Upper lobe of left lung (tissue), 4 donors: Measurements from ENCODE around the gene LOX.

ENCODE experiments used
- CTCF ChIP-seq, 6 experiments: fragments of 450-650 bp in 4 of 6; fragments of 200-600 bp in 2 of 6; sonication (generic) in 2 of 6; IDR thresholded peaks; one replicate each; pipeline ENCODE4 v1.5.1; 2016 to 2019; ENCODE audit warnings: antibody characterized with exemption in 6 of 6
- POLR2AphosphoS5 ChIP-seq, 2 donors: sonication (generic); formaldehyde crosslinking; IDR thresholded peaks; one replicate each; pipeline ENCODE4 v1.5.1; 2017; ENCODE audit warnings: antibody characterized with exemption in 2 of 2

GRCh38 chr5:122078116-122079110 lies at the start of gene LOX:
- peak in 1 of 2 donors; percentile 51 for TF ChIP-seq POLR2AphosphoS5 (IDR thresholded peaks at IDR 0.05)
- no peak for TF ChIP-seq CTCF (IDR thresholded peaks at IDR 0.05)
